GM19395 (cell line): ENCODE measurements around the gene DAPK1.
"Not testable (repeated sequence)": the region's sequence is repeated elsewhere in the genome, so short reads cannot be mapped to it uniquely, and the experiment has no call there.

ENCODE experiments used
- ATAC-seq: cut with Tn5 transposase; IDR thresholded peaks from one replicate; pipeline ENCODE4 v1.9.1; 2021; ENCODE audit warnings: mild to moderate bottlenecking, moderate library complexity; ENCODE audit not compliant: unreplicated experiment

DAPK1 gene

DNA sequence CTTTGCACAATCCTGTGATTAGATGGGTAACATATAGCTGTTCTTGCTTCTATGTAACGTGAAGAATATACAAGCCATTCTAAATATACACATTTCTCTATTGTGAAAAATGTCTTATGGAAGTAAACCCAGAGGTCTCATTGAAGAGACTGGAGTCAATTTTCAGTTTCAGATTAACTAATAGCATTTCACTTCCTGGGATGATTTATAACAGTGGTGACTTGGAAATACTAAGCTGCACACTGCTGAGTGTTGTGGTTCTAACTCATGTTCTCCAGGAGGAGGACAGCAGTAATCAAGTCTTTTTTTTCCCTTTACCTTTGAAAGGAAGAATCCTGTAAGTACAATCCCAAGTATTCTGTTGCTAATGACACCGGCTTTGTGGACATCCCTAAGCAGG, 231.6 kb downstream of the DAPK1 start:
- ATAC-seq = no peak

- ATAC-seq = no peak
Measured at GRCh38 chr9:87731321-87731720, 233.7 kb downstream of the DAPK1 start.

GRCh38 chr9:87732344-87732743, 234.7 kb downstream of the DAPK1 start:
- ATAC-seq = no peak

DNA sequence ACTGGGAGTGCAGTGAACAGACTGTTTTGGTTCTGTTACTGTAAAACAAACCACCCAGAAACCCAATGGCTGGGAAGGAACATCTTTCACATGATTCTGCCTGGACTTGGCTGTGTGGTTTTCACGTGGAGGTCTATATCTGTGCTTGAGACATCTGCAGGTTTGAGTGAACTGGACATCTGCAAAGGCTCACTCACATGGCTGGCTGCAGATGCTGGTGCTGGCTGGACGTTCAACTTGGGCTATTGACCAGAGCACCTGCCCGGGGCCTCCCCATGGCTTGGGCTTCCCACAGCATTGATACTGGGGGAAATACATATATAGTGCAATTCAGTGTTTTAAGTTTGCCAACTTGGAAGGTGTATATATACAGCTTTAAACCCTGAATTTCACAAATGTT, 235.1 kb downstream of the DAPK1 start:
- no peak for ATAC-seq

- ATAC-seq = no peak
Measured at GRCh38 chr9:87733273-87734052, 235.8 kb downstream of the DAPK1 start.

GRCh38 chr9:87734106-87734505, 236.4 kb downstream of the DAPK1 start:
- no peak for ATAC-seq

DNA sequence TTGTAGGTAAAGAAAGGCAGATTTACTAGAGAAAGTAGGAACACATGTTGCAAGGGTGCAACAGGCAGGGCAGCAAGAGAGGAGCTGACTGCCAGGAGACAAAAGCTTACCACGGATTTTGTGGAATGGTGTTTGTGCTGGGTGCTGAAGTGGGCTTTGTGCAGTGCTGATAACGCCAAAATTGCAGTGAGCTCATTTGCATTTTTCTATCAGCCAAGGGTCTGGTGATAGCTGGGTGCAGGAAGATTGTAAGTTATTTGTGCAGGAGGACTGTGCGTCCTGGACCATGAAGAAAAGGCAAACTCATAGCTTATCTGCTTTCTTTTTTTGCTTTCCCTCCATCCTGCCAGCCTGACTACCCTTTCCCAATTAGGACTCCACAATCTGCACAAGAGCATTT, 241.9 kb downstream of the DAPK1 start:
- ATAC-seq = no peak

- ATAC-seq = no peak
Measured at GRCh38 chr9:87740209-87740608, 242.5 kb downstream of the DAPK1 start.

GRCh38 chr9:87741326-87741725, 243.7 kb downstream of the DAPK1 start:
- ATAC-seq = no peak

- no peak for ATAC-seq
Measured at GRCh38 chr9:87741891-87742290, 244.2 kb downstream of the DAPK1 start.

GRCh38 chr9:87742813-87743428, 245.3 kb downstream of the DAPK1 start:
- ATAC-seq = no peak

- not testable (repeated sequence) for ATAC-seq
Measured at GRCh38 chr9:87744247-87744646, 246.6 kb downstream of the DAPK1 start.

DNA sequence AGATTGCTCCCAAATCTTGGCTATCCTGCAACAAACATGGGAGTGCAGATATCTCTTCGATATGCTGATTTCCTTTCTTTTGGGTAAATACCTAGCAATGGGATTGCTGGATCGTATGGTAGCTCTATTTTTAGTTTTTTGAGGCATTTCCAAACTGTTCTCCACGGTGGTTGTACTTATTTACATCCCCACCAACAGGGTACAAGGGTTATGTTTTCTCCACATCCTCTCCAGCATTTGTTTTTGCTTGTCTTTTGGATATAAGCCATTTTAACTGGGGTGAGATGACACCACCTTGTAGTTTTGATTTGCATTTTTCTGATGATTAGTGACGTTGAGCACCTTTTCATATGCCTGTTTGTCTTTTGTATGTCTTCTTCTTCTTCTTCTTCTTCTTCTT, 248.5 kb downstream of the DAPK1 start:
- no peak for ATAC-seq

- no peak for ATAC-seq
Measured at GRCh38 chr9:87748881-87749280, 251.2 kb downstream of the DAPK1 start.

DNA sequence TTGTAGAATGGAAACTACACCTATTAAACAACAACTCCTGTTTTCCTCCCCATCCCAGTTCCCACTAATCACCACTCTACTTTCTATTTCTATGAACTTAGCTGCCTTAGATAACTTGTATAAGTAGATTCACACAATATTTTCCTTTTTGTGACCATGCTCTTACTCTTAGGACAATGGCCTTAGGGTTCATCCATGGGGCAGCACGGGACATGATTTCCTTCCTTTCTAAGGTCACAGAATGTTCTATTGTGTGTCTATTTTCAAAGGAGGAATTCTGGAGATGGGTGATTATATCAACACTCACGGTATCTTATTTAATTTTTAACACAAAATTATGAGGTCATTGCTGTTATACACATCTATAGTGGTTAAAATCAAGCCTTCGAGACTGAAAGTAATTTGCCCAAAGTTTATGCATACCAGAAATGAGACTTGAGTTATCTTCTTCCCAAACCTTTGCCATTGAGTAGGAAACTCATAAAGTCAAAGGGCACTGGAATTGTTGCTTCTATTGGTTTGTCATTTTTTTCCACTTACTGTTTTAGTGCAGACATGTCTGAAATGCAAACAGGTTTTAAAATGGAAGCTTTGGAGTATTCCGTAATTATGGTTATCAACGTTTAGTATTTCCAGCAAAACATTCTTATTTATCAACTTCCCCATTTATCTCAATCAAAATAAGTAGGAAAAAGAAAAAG, 251.8 kb downstream of the DAPK1 start:
- ATAC-seq = no peak

DNA sequence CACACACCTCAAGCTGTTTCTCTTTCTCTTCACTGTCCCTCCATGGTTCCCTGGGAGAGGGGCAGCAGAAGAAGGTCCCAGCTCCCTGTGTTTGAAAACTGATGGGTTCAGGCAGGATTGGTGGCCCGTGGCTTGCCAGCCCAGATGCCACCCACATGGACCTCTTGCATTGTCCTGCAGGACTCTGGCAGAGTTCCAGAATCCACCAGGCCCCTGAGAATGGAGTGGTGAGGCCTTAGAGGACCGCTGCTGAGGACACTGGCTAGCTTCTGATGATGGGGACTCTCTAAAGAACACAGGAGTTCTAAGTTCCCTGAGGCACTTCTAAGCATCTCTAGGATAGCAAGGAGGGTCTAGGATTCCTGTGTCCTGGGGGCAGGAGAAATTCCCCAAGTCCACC, 253.1 kb downstream of the DAPK1 start:
- no peak for ATAC-seq

- ATAC-seq = no peak
Measured at GRCh38 chr9:87751423-87751822, 253.8 kb downstream of the DAPK1 start.

DNA sequence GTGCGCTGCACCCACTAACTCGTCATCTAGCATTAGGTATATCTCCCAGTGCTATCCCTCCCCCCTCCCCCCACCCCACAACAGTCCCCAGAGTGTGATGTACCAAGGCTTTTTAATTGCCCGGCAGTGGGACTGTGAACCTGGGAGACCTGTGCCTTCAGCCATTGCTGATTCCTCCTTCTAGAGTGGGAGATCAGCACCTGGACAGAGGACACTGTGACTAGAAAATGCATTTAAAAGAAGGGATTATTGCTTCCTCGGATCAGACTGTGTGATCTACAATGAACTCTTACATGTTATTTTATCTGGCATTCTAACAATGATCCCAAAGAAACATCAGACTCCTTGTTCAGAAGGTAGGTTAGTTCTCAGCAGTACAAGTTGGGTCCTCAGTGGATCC, 254.2 kb downstream of the DAPK1 start:
- ATAC-seq = no peak

- ATAC-seq = no peak
Measured at GRCh38 chr9:87753313-87753712, 255.6 kb downstream of the DAPK1 start.
